HG02973 (cell line): ENCODE measurements around the gene NDUFB2.
"Not testable (repeated sequence)": the region's sequence is repeated elsewhere in the genome, so short reads cannot be mapped to it uniquely, and the experiment has no call there.

Source experiments
- ATAC-seq: cut with Tn5 transposase; IDR thresholded peaks from one replicate; pipeline ENCODE4 v1.9.1; 2021; ENCODE audit warnings: moderate library complexity; ENCODE audit not compliant: unreplicated experiment

Gene NDUFB2

GRCh38 chr7:140689199-140690152 is 7.0 kb upstream of the NDUFB2 start:
- ATAC-seq, result no peak

GRCh38 chr7:140691376-140692045 is 5.0 kb upstream of the NDUFB2 start:
- ATAC-seq, result no peak

GRCh38 chr7:140693849-140694248 is 2.7 kb upstream of the NDUFB2 start:
- ATAC-seq, result not testable (repeated sequence)

- no peak for ATAC-seq
Observed at GRCh38 chr7:140694592-140694991, 1.9 kb upstream of the NDUFB2 start.

GRCh38 chr7:140695381-140695780 is 1.1 kb upstream of the NDUFB2 start:
- no peak for ATAC-seq

- no peak for ATAC-seq
Observed at GRCh38 chr7:140696024-140696679, 356 bp upstream of the NDUFB2 start.

GRCh38 chr7:140697447-140698143 is 1.1 kb downstream of the NDUFB2 start:
- ATAC-seq, result no peak

- no peak for ATAC-seq
Observed at GRCh38 chr7:140698477-140698876, 2.0 kb downstream of the NDUFB2 start.

- ATAC-seq, result no peak
Observed at GRCh38 chr7:140702774-140703173, 6.3 kb downstream of the NDUFB2 start.

- ATAC-seq, result no peak
Observed at GRCh38 chr7:140704205-140704604, 7.7 kb downstream of the NDUFB2 start.

- ATAC-seq, result no peak
Observed at GRCh38 chr7:140707132-140707531, 10.6 kb downstream of the NDUFB2 start.

GRCh38 chr7:140708764-140709163 is 12.3 kb downstream of the NDUFB2 start:
- ATAC-seq, result not testable (repeated sequence)

GRCh38 chr7:140712392-140712791 is 15.9 kb downstream of the NDUFB2 start:
- not testable (repeated sequence) for ATAC-seq

GRCh38 chr7:140714331-140715040 is 18.0 kb downstream of the NDUFB2 start:
- ATAC-seq, result no peak

GRCh38 chr7:140719721-140720120 is 23.2 kb downstream of the NDUFB2 start:
- no peak for ATAC-seq

- ATAC-seq, result no peak
Observed at GRCh38 chr7:140722254-140722653, 25.7 kb downstream of the NDUFB2 start.

GRCh38 chr7:140723006-140723405 is 26.5 kb downstream of the NDUFB2 start:
- no peak for ATAC-seq

GRCh38 chr7:140723574-140723973 is 27.1 kb downstream of the NDUFB2 start:
- no peak for ATAC-seq

- ATAC-seq, result no peak
Observed at GRCh38 chr7:140724706-140725105, 28.2 kb downstream of the NDUFB2 start.

GRCh38 chr7:140726281-140726680 is 29.8 kb downstream of the NDUFB2 start:
- no peak for ATAC-seq
